Measurements from ENCODE around the gene DEAF1. TPM values are rescaled to one million over a fixed set of nuclear protein-coding genes. Genes with fewer than 3 reads are reported as not detected.

Gene DEAF1
- total RNA-seq, 1 donor from 2014 or later, result 56.5 TPM

DNA sequence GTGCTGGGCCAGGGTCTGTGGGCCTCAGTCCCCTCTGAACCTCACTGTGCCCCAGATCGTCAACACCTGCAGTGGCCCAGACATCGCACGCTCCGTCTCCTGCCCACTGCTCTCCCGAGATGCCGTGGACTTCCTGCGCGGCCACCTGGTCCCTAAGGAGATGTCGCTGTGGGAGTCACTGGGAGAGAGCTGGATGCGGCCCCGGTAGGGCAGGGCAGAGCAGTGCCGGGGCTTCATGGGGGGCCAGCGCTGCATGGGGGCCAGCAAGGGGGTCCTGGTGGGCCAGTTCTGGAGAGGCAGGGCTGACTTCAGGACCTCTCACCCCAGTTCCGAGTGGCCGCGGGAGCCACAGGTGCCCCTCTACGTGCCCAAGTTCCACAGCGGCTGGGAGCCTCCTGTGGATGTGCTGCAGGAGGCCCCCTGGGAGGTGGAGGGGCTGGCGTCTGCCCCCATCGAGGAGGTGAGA, 27.4 kb upstream of the DEAF1 start:
- TF ChIP-seq, protein P1, sequence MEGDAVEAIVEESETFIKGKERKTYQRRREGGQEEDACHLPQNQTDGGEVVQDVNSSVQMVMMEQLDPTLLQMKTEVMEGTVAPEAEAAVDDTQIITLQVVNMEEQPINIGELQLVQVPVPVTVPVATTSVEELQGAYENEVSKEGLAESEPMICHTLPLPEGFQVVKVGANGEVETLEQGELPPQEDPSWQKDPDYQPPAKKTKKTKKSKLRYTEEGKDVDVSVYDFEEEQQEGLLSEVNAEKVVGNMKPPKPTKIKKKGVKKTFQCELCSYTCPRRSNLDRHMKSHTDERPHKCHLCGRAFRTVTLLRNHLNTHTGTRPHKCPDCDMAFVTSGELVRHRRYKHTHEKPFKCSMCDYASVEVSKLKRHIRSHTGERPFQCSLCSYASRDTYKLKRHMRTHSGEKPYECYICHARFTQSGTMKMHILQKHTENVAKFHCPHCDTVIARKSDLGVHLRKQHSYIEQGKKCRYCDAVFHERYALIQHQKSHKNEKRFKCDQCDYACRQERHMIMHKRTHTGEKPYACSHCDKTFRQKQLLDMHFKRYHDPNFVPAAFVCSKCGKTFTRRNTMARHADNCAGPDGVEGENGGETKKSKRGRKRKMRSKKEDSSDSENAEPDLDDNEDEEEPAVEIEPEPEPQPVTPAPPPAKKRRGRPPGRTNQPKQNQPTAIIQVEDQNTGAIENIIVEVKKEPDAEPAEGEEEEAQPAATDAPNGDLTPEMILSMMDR (IDR thresholded peaks at IDR 0.05; ENCODE audit: insufficient read depth, low read length, poor library complexity, severe bottlenecking), result no peak
- H3K27me3 ChIP-seq (ENCODE audit: control insufficient read depth, insufficient read depth, low read length), result no peaks in the 10 kb centered on the region
- peaks cover 5% of the 10 kb centered on the region for H3K36me3 ChIP-seq (ENCODE audit: control insufficient read depth, insufficient read depth, low read length)
- no peak for DNase-seq (ENCODE audit: low read depth)
- H3K4me3 ChIP-seq (ENCODE audit: low read depth, low read length), result no peak overlapping the region

DNA sequence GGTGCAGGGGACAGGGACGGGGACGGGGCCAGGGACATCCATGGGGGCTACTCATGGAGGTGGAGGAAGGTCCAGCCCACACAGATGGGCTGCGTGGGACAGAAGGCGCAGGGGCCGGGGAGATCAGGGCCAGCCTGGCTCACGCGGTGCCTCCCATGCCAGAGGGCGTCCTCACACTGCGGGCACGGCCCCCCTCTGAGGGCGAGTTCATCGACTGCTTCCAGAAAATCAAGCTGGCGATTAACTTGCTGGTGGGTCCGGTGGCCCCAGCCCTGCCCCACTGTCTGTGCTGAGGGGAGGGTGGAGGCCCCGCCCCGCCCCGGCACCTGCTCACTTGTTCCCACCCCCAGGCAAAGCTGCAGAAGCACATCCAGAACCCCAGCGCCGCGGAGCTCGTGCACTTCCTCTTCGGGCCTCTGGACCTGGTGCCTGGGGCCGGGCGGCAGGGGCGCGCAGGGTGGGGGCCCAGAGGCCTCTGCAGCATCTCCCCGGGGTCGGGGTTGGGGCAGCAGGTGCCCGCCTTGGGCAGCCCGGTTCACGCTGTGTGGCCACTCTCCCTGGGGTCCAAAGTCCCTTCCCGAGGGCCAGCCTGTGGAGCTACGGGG, 26.8 kb upstream of the DEAF1 start:
- H3K4me3 ChIP-seq (ENCODE audit: low read depth, low read length), result no peak overlapping the region
- TF ChIP-seq, protein P1 (IDR thresholded peaks at IDR 0.05; ENCODE audit: insufficient read depth, low read length, poor library complexity, severe bottlenecking), result no peak
- H3K36me3 ChIP-seq (ENCODE audit: control insufficient read depth, insufficient read depth, low read length), result peaks cover 3% of the 10 kb centered on the region
- DNase-seq (ENCODE audit: low read depth), result no peak
- H3K27me3 ChIP-seq (ENCODE audit: control insufficient read depth, insufficient read depth, low read length), result no peaks in the 10 kb centered on the region

DNA sequence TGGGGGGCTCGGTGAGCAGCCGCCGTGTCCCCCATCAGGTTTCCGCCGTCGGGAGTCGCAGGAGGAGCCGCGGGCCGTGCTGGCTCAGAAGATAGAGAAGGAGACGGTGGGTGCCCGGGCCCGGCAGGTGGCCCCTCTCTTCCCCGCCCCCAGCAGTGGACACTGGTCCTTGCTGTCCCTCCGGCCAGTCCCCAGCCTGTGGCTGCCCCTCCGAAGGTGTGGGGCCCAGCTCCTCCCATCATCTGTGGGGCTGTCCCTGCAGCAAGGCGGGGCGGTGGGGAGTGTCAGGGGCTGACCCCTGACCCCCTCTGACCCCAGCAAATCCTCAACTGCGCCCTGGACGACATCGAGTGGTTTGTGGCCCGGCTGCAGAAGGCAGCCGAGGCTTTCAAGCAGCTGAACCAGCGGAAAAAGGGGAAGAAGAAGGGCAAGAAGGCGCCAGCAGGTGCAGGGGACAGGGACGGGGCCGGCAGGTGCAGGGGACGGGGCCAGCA, 26.3 kb upstream of the DEAF1 start:
- TF ChIP-seq, protein P1 (IDR thresholded peaks at IDR 0.05; ENCODE audit: insufficient read depth, low read length, poor library complexity, severe bottlenecking), result no peak
- Histone ChIP-seq H3K4me3 (ENCODE audit: low read depth, low read length) (no peak overlapping the region), H3K27me3 (ENCODE audit: control insufficient read depth, insufficient read depth, low read length) (no peaks in the 10 kb centered on the region), H3K36me3 (ENCODE audit: control insufficient read depth, insufficient read depth, low read length) (peaks cover 3% of the 10 kb centered on the region)
- no peak for DNase-seq (ENCODE audit: low read depth)

DNA sequence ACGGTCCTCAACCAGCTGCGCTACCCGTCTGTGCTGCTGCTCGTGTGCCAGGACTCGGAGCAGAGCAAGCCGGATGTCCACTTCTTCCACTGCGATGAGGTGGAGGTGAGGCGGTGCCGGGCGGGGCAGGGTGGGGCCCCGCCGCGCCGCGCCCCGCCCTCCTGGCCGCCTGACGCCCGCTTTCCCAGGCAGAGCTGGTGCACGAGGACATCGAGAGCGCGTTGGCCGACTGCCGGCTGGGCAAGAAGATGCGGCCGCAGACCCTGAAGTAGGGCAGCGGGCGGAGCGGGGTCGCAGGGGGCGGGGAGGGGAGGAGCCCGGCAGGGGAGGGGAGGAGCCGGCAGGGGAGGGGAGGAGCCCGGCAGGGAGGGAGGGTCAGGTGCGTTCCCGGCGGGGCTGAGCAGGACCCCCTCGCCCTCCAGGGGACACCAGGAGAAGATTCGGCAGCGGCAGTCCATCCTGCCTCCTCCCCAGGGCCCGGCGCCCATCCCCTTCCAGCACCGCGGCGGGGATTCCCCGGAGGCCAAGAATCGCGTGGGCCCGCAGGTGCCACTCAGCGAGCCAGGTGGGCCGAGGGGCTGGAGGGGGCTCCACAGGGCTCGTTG, 25.7 kb upstream of the DEAF1 start:
- Histone ChIP-seq H3K36me3 (ENCODE audit: control insufficient read depth, insufficient read depth, low read length) (peaks cover 3% of the 10 kb centered on the region), H3K27me3 (ENCODE audit: control insufficient read depth, insufficient read depth, low read length) (no peaks in the 10 kb centered on the region), H3K4me3 (ENCODE audit: low read depth, low read length) (no peak overlapping the region)
- DNase-seq (ENCODE audit: low read depth), result no peak
- TF ChIP-seq, protein P1 (IDR thresholded peaks at IDR 0.05; ENCODE audit: insufficient read depth, low read length, poor library complexity, severe bottlenecking), result no peak

DNA sequence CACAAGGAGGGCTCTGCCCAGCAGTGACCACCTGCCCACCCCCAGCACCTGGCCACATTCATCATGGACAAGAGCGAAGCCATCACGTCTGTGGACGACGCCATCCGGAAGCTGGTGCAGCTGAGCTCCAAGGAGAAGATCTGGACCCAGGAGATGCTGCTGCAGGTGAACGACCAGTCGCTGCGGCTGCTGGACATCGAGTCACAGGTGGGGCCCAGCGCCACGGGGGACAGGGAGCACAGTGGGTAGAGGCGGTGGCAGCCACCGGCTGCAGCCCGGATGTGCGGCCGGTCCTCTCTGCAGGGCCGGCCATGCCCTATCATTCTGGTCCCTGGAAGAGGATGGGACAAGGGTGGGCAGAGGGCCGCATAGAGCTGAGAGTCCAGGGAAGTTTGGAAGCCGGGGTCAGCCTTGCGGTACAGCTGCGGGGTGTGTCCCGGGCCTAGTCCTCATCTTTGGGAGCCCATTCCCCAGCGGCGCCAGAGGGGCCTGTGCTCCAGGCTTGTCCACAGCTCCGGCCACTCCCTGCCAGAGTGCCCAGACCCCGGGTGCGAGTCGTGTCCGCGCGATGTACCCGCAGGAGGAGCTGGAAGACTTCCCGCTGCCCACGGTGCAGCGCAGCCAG, 25.1 kb upstream of the DEAF1 start:
- DNase-seq (ENCODE audit: low read depth), result no peak
- Histone ChIP-seq H3K4me3 (ENCODE audit: low read depth, low read length) (no peak overlapping the region), H3K36me3 (ENCODE audit: control insufficient read depth, insufficient read depth, low read length) (peaks cover 3% of the 10 kb centered on the region), H3K27me3 (ENCODE audit: control insufficient read depth, insufficient read depth, low read length) (no peaks in the 10 kb centered on the region)
- TF ChIP-seq, protein P1 (IDR thresholded peaks at IDR 0.05; ENCODE audit: insufficient read depth, low read length, poor library complexity, severe bottlenecking), result no peak
